H1 (cell line): ENCODE data around the gene RNF224. TPM values are rescaled to one million over a fixed set of nuclear protein-coding genes. Genes with fewer than 3 reads are reported as not detected.

ENCODE experiments used
- CTCF ChIA-PET: fragments of 300-600 bp; sonication (Branson Sonifier 250); formaldehyde crosslinking; loops from one replicate; lab custom pipeline; 2021; ENCODE audit not compliant: partially characterized antibody; lab: Charles Lee
- POLR2A ChIA-PET: fragments of 300-600 bp; sonication (Branson Sonifier 250); formaldehyde crosslinking; loops from one replicate; lab custom pipeline; 2021; ENCODE audit warnings: inconsistent platforms; ENCODE audit not compliant: partially characterized antibody; lab: Charles Lee
- DNase-seq, 2 experiments: peaks; one replicate each; pipeline versions ENCODE4 v3.0.0 to v3.0.0-alpha.2; 2010 to 2022; ENCODE audit warnings: low spot score in 2 of 2, low read depth in 1 of 2, mixed read lengths in 1 of 2
- FAIRE-seq: peaks from 2 replicates; lab custom pipeline; 2011; peaks lifted over from hg19 to GRCh38; lab: Jason Lieb, UNC
- H2AFZ ChIP-seq: 2 replicates; pipeline ENCODE4 v1.8.1; 2012; ENCODE audit warnings: low read length, inconsistent platforms
- H2AK5ac ChIP-seq: 2 replicates; pipeline ENCODE4 v1.6.1; 2013; ENCODE audit warnings: low read depth, low read length
- H2BK120ac ChIP-seq: replicated peaks from 2 replicates; pipeline ENCODE3; 2013; ENCODE audit warnings: low read depth, low read length, inconsistent platforms
- H2BK12ac ChIP-seq: 2 replicates; pipeline ENCODE4 v1.6.1; 2013; ENCODE audit warnings: low read depth, low read length
- H2BK15ac ChIP-seq: 2 replicates; pipeline ENCODE4 v1.6.1; 2013; ENCODE audit warnings: low read length
- H2BK20ac ChIP-seq: 2 replicates; pipeline ENCODE4 v1.6.1; 2013; ENCODE audit warnings: low read length
- H2BK5ac ChIP-seq: 2 replicates; pipeline ENCODE4 v1.6.1; 2013; ENCODE audit warnings: low read depth, low read length
- H3K14ac ChIP-seq: 2 replicates; pipeline ENCODE4 v1.6.1; 2013; ENCODE audit warnings: inconsistent platforms; ENCODE audit not compliant: insufficient read length
- H3K18ac ChIP-seq: 2 replicates; pipeline ENCODE4 v1.6.1; 2013; ENCODE audit warnings: low read length; ENCODE audit errors: extremely low read depth
- H3K23ac ChIP-seq: 2 replicates; pipeline ENCODE4 v1.6.1; 2013; ENCODE audit warnings: inconsistent platforms; ENCODE audit not compliant: insufficient read length
- H3K23me2 ChIP-seq: 2 replicates; pipeline ENCODE4 v1.6.1; 2013; ENCODE audit warnings: low read depth, low read length
- H3K27ac ChIP-seq: 2 replicates; pipeline ENCODE4 v1.6.1; 2011; ENCODE audit warnings: low read depth, low read length, inconsistent platforms
- H3K27me3 ChIP-seq, 4 experiments: replicated peaks in 1 of 4; 1 replicate in 1 of 4; 2 replicates in 3 of 4; pipeline versions ENCODE4 v1.6.1 to v1.8.1; 2011 to 2013; ENCODE audit warnings: low read length in 3 of 4, mild to moderate bottlenecking in 3 of 4, inconsistent platforms in 2 of 4, mixed read lengths in 2 of 4, moderate library complexity in 1 of 4; ENCODE audit not compliant: control insufficient read depth in 3 of 4, insufficient read depth in 3 of 4; ENCODE audit errors: extremely low read depth in 1 of 4
- H3K36me3 ChIP-seq, 4 experiments: 2 replicates each; pipeline versions ENCODE4 v1.6.1 to v1.8.1; 2011 to 2013; ENCODE audit warnings: mild to moderate bottlenecking in 4 of 4, low read length in 3 of 4, moderate library complexity in 2 of 4, control low read depth in 1 of 4, inconsistent platforms in 1 of 4; ENCODE audit not compliant: insufficient read depth in 4 of 4, control insufficient read depth in 2 of 4
- H3K4ac ChIP-seq: replicated peaks from 2 replicates; pipeline ENCODE3; 2013; ENCODE audit warnings: low read length, low read depth, mixed read lengths, inconsistent platforms; ENCODE audit not compliant: insufficient read length
- H3K4me1 ChIP-seq, 4 experiments: replicated peaks in 1 of 4; 1 replicate in 1 of 4; 2 replicates in 3 of 4; pipeline versions ENCODE4 v1.6.1 to v1.8.1; 2011 to 2013; ENCODE audit warnings: low read length in 3 of 4, inconsistent platforms in 2 of 4, mixed read lengths in 1 of 4; ENCODE audit not compliant: insufficient read depth in 4 of 4, control insufficient read depth in 3 of 4
- H3K4me2 ChIP-seq, 2 experiments: 2 replicates each; pipeline versions ENCODE4 v1.6.1 to v1.8.1; 2011 to 2013; ENCODE audit warnings: low read depth in 2 of 2, low read length in 2 of 2, control low read depth in 1 of 2, inconsistent platforms in 1 of 2, mild to moderate bottlenecking in 1 of 2; ENCODE audit not compliant: insufficient read depth in 1 of 2
- H3K4me3 ChIP-seq, 4 experiments: fragments of 200-600, 300-600 bp in 1 of 4; sonication (generic), shearing (Covaris generic), sonication (Bioruptor Twin) in 1 of 4; 2 replicates each; pipeline versions ENCODE4 v1.5.1 to v1.8.1; 2011 to 2016; ENCODE audit warnings: low read length in 4 of 4, low read depth in 3 of 4, control low read depth in 2 of 4, inconsistent platforms in 2 of 4, mild to moderate bottlenecking in 2 of 4, mixed read lengths in 1 of 4, moderate library complexity in 1 of 4; ENCODE audit not compliant: insufficient read depth in 2 of 4; ENCODE audit errors: extremely low read depth in 1 of 4
- H3K56ac ChIP-seq: replicated peaks from 2 replicates; pipeline ENCODE3; 2013; ENCODE audit warnings: low read depth, mild to moderate bottlenecking, mixed read lengths, low read length, inconsistent platforms; ENCODE audit not compliant: insufficient read length
- H3K79me1 ChIP-seq: 2 replicates; pipeline ENCODE4 v1.6.1; 2013; ENCODE audit warnings: low read depth, low read length, control low read depth
- H3K79me2 ChIP-seq, 2 experiments: 2 replicates each; pipeline versions ENCODE4 v1.6.1 to v1.8.1; 2012 to 2013; ENCODE audit warnings: low read length in 2 of 2, mild to moderate bottlenecking in 2 of 2, inconsistent platforms in 1 of 2; ENCODE audit not compliant: insufficient read depth in 2 of 2, control insufficient read depth in 1 of 2
- H3K9ac ChIP-seq, 4 experiments: replicated peaks in 1 of 4; 1 replicate in 1 of 4; 2 replicates in 3 of 4; pipeline versions ENCODE4 v1.6.1 to v1.8.1; 2011 to 2013; ENCODE audit warnings: low read depth in 3 of 4, low read length in 3 of 4, control low read depth in 2 of 4, mild to moderate bottlenecking in 2 of 4, moderate library complexity in 2 of 4, inconsistent platforms in 1 of 4; ENCODE audit errors: extremely low read depth in 1 of 4
- H3K9me3 ChIP-seq, 2 experiments: 2 replicates each; pipeline versions ENCODE4 v1.6.1 to v1.8.1; 2012 to 2013; ENCODE audit warnings: mild to moderate bottlenecking in 2 of 2, moderate library complexity in 2 of 2, control low read depth in 1 of 2, inconsistent platforms in 1 of 2, low read depth in 1 of 2, low read length in 1 of 2, mixed read lengths in 1 of 2; ENCODE audit not compliant: insufficient read depth in 2 of 2
- H4K20me1 ChIP-seq, 2 experiments: replicated peaks in 1 of 2; 2 replicates each; pipeline versions ENCODE3 to v1.8.1; 2011 to 2013; ENCODE audit warnings: inconsistent platforms in 2 of 2, low read length in 2 of 2, mild to moderate bottlenecking in 1 of 2; ENCODE audit not compliant: insufficient read depth in 2 of 2, control insufficient read depth in 1 of 2
- H4K5ac ChIP-seq: 2 replicates; pipeline ENCODE4 v1.6.1; 2013; ENCODE audit warnings: low read length, low read depth, mixed read lengths, inconsistent platforms; ENCODE audit not compliant: insufficient read length
- H4K8ac ChIP-seq: 2 replicates; pipeline ENCODE4 v1.8.0; 2013; ENCODE audit warnings: mild to moderate bottlenecking, moderate library complexity, low read length, inconsistent platforms; ENCODE audit not compliant: insufficient read depth; ENCODE audit errors: extremely low read depth
- H4K91ac ChIP-seq: replicated peaks from 2 replicates; pipeline ENCODE3; 2013; ENCODE audit warnings: low read length, mixed read lengths, inconsistent platforms; ENCODE audit not compliant: insufficient read length
- ATF2 ChIP-seq: IDR thresholded peaks from 2 replicates; pipeline ENCODE4 v1.6.1; 2012; ENCODE audit warnings: low read length, inconsistent platforms
- FOSL1 ChIP-seq: IDR thresholded peaks from 2 replicates; pipeline ENCODE4 v1.6.1; 2011; ENCODE audit warnings: mild to moderate bottlenecking, low read depth, low read length, moderate library complexity; ENCODE audit not compliant: insufficient read depth
- GTF2F1 ChIP-seq: IDR thresholded peaks from 2 replicates; pipeline ENCODE4 v1.6.1; 2012; ENCODE audit warnings: low read depth, low read length, improper control_type of control experiment, borderline replicate concordance
- JUN ChIP-seq: IDR thresholded peaks from 2 replicates; pipeline ENCODE4 v1.6.1; 2011; ENCODE audit warnings: low read depth, mild to moderate bottlenecking, improper control_type of control experiment, low read length
- JUND ChIP-seq: IDR thresholded peaks from 2 replicates; pipeline ENCODE4 v1.6.1; 2011; ENCODE audit warnings: mild to moderate bottlenecking, improper control_type of control experiment, low read length
- MAX ChIP-seq: IDR thresholded peaks from 2 replicates; pipeline ENCODE4 v1.6.1; 2012; ENCODE audit warnings: inconsistent platforms
- NRF1 ChIP-seq: IDR thresholded peaks from 2 replicates; pipeline ENCODE4 v1.6.1; 2011; ENCODE audit warnings: mild to moderate bottlenecking, low read depth, low read length, improper control_type of control experiment
- PHF8 ChIP-seq: fragments of 200-600 bp; sonication (generic); conservative IDR thresholded peaks from 2 replicates; pipeline ENCODE4 v1.7.1; 2012; ENCODE audit warnings: low read depth, mild to moderate bottlenecking, inconsistent platforms, low read length, moderate library complexity
- SIX5 ChIP-seq: IDR thresholded peaks from 2 replicates; pipeline ENCODE4 v1.6.1; 2011; ENCODE audit warnings: mild to moderate bottlenecking, low read depth, low read length
- TBP ChIP-seq: IDR thresholded peaks from 2 replicates; pipeline ENCODE4 v1.6.1; 2011; ENCODE audit warnings: low read depth, low read length, improper control_type of control experiment
- WGBS, 2 experiments: shearing (Covaris generic) in 1 of 2; methylation state at CpG; one replicate each; pipeline versions ENCODE4 v1.1.6 to v1.1.7; 2013 to 2015; ENCODE audit warnings: low lambda C conversion rate in 2 of 2, mixed read lengths in 2 of 2, inconsistent platforms in 1 of 2, low coverage in 1 of 2, missing lambda C conversion rate in 1 of 2; ENCODE audit not compliant: insufficient replicate concordance in 2 of 2, insufficient coverage in 1 of 2, insufficient read length in 1 of 2; ENCODE audit errors: extremely low coverage in 1 of 2, missing lambda C conversion rate in 1 of 2; 5-methylcytosine and 5-hydroxymethylcytosine counted together
- polyA plus RNA-seq, 7 experiments: library from polyadenylated mRNA; depleted of rRNA in 3 of 7; stranded (reverse) in 5 of 7; unstranded in 2 of 7; fragments of >200 nt in 5 of 7; fragments of 200-250 nt in 2 of 7; gene quantifications; 1 replicate in 5 of 7; 2 replicates in 1 of 7; 4 replicates in 1 of 7; pipeline versions ENCODE4 v1.2.1 to v1.2.3, GENCODE V29; 2011 to 2013; ENCODE audit warnings: missing spikeins in 2 of 7, mixed read lengths in 2 of 7
- total RNA-seq: library from RNA; stranded (reverse); fragmentation: NEBNext Ultra II Directional; extraction: Animal tissue kit (Norgen Biotek cat#: 25700); gene quantifications from 2 replicates; pipeline ENCODE4 v1.2.1, GENCODE V29; 2021

The RNF224 gene
- total and polyA plus RNA-seq, 2 of the 8 experiments (the other 6 are each of a cell fraction or from before 2014, with no cell fraction given) = 0.24 TPM; not detected in 1

- POLR2A ChIA-PET = interaction anchor here (0.7 to 69.9 kb wide), 12 partner anchors 9 to 130 kb away, joined by 3 to 1462 read pairs (median 4); partner anchors contain the start of genes ANAPC2, MAN1B1, NDOR1 and NELFB
- Histone ChIP-seq H4K20me1 (peaks cover 0 to 17% of the 10 kb centered on the region in 2 experiments), H2BK12ac (no peak overlapping the region), H4K91ac (no peak overlapping the region), H3K4me1 (peaks cover 0 to 7% (median 4%) of the 10 kb centered on the region in 4 experiments; a peak in 5 of 7 replicates), H4K8ac (no peak overlapping the region), H3K4me2 (0 out of 4 replicates have a peak overlapping the region, but pooled peaks of 1 of the 2 experiments have one; percentile 37), H3K56ac (no peak overlapping the region), H4K5ac (no peak overlapping the region), H3K27me3 (no peaks in the 10 kb centered on the region), H2BK20ac (no peak overlapping the region), H2AK5ac (no peak overlapping the region), H3K79me2 (no peaks in the 10 kb centered on the region), H2AFZ (no peak overlapping the region), H3K4ac (no peak overlapping the region), H3K79me1 (no peaks in the 10 kb centered on the region; the same call in 1 of the 2 replicates), H2BK120ac (no peak overlapping the region), H3K27ac (no peak overlapping the region), H3K23ac (no peak overlapping the region), H2BK5ac (no peak overlapping the region), H3K23me2 (peaks cover under 1% of the 10 kb centered on the region; the same call in 1 of the 2 replicates), H3K9ac (no peak overlapping the region), H3K14ac (no peak overlapping the region), H3K4me3 (no peak overlapping the region), H3K18ac (no peak overlapping the region), H3K9me3 (no peaks in the 10 kb centered on the region), H3K36me3 (peaks cover 0 to 22% (median 7%) of the 10 kb centered on the region in 4 experiments; a peak in 6 of 8 replicates), H2BK15ac (no peak overlapping the region)
- FAIRE-seq (no peak), DNase-seq (no peak)
- CTCF ChIA-PET = interaction anchor here (0.6 to 3.8 kb wide), 16 partner anchors 11 to 98 kb away, joined by 3 to 19 read pairs (median 4); partner anchors contain the start of genes LRRC26, RNF224 and TPRN
- 89% methylated on average over 19 of the region's 30 CpGs; no CpG with 5 or more reads in 1 of the 2 experiments for WGBS, 2 experiments
- TF ChIP-seq JUND (no peak), GTF2F1 (no peak), PHF8 (no peak), FOSL1 (no peak), TBP (no peak), SIX5 (no peak), NRF1 (no peak), ATF2 (no peak), MAX (no peak), JUN (no peak)
Measured at GRCh38 chr9:137216188-137216965, 10.9 kb upstream of the RNF224 start.
